Measurements from ENCODE around the gene WEE1.

WEE1 gene

DNA sequence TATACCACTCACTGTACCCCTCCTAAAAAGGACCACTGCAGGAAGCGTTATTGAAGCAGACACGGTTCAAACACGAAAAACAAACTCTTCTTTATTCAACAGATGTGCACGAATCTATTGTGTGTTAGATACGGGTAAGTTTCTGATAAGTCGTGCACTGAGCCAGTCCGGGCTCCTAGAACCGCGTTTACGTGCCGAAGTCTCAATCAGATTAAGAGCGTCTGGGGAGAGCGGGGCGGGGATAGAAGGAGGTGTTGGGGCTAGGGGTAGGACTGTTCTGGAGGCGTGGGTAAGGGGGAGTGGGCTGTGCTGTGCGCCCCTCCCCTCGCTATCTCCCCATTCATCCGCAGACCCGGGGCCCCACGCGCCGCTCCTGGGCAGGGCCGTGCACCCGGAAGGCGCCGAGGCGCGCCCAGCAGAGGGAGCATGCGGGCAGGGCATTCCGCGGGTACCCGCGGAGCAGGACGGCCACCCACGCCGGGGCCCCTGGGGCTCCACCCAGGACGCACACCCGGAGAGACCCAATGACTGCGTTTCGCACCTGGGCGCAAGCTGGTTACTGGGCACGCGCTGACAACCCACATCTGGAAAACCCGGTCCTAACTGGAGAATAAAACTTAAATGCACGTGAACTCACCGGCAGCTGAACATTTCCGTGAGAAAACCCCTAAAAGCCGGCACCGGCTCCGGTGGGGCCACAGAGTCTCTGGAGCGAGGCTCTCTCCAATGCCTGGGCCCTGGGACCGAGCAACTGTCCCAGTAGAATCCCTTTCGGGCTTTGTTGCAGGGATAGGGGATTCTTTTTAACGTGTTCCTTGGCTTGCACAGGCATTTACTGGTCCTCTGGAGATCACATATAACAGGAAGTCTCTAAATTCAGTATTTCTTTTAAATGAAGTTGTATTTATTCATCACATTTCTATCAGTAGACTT is 40.6 kb downstream of the WEE1 start (continued):
- no peak for TF ChIP-seq ZNF146 (tag by site-specific recombination; IDR thresholded peaks at IDR 0.05)
- no peak for TF ChIP-seq ZNF24 (tag by site-specific recombination; IDR thresholded peaks at IDR 0.05)
- peak; percentile 76 for TF ChIP-seq SP2 (tag by site-specific recombination; IDR thresholded peaks at IDR 0.05)
- no peak for TF ChIP-seq GLI2 (tag by site-specific recombination; IDR thresholded peaks at IDR 0.05; ENCODE audit: borderline replicate concordance, low read depth)
- TF ChIP-seq ZNF76 (tag by site-specific recombination; IDR thresholded peaks at IDR 0.05; ENCODE audit: borderline replicate concordance, low read depth) = peak; percentile 45; the same call in 1 of the 2 replicates
- TF ChIP-seq ZNF654 (tag by site-specific recombination; IDR thresholded peaks at IDR 0.05; ENCODE audit: low read depth) = peak; percentile 29
- no peak for TF ChIP-seq ZNF350 (tag by site-specific recombination; IDR thresholded peaks at IDR 0.05)
- TF ChIP-seq, protein P1, sequence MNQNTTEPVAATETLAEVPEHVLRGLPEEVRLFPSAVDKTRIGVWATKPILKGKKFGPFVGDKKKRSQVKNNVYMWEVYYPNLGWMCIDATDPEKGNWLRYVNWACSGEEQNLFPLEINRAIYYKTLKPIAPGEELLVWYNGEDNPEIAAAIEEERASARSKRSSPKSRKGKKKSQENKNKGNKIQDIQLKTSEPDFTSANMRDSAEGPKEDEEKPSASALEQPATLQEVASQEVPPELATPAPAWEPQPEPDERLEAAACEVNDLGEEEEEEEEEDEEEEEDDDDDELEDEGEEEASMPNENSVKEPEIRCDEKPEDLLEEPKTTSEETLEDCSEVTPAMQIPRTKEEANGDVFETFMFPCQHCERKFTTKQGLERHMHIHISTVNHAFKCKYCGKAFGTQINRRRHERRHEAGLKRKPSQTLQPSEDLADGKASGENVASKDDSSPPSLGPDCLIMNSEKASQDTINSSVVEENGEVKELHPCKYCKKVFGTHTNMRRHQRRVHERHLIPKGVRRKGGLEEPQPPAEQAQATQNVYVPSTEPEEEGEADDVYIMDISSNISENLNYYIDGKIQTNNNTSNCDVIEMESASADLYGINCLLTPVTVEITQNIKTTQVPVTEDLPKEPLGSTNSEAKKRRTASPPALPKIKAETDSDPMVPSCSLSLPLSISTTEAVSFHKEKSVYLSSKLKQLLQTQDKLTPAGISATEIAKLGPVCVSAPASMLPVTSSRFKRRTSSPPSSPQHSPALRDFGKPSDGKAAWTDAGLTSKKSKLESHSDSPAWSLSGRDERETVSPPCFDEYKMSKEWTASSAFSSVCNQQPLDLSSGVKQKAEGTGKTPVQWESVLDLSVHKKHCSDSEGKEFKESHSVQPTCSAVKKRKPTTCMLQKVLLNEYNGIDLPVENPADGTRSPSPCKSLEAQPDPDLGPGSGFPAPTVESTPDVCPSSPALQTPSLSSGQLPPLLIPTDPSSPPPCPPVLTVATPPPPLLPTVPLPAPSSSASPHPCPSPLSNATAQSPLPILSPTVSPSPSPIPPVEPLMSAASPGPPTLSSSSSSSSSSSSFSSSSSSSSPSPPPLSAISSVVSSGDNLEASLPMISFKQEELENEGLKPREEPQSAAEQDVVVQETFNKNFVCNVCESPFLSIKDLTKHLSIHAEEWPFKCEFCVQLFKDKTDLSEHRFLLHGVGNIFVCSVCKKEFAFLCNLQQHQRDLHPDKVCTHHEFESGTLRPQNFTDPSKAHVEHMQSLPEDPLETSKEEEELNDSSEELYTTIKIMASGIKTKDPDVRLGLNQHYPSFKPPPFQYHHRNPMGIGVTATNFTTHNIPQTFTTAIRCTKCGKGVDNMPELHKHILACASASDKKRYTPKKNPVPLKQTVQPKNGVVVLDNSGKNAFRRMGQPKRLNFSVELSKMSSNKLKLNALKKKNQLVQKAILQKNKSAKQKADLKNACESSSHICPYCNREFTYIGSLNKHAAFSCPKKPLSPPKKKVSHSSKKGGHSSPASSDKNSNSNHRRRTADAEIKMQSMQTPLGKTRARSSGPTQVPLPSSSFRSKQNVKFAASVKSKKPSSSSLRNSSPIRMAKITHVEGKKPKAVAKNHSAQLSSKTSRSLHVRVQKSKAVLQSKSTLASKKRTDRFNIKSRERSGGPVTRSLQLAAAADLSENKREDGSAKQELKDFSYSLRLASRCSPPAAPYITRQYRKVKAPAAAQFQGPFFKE (tag by site-specific recombination; IDR thresholded peaks at IDR 0.05; ENCODE audit: borderline replicate concordance) = no peak
- TF ChIP-seq, protein P2, sequence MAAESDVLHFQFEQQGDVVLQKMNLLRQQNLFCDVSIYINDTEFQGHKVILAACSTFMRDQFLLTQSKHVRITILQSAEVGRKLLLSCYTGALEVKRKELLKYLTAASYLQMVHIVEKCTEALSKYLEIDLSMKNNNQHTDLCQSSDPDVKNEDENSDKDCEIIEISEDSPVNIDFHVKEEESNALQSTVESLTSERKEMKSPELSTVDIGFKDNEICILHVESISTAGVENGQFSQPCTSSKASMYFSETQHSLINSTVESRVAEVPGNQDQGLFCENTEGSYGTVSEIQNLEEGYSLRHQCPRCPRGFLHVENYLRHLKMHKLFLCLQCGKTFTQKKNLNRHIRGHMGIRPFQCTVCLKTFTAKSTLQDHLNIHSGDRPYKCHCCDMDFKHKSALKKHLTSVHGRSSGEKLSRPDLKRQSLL (tag by site-specific recombination; IDR thresholded peaks at IDR 0.05) = no peak
- TF ChIP-seq, protein P3, sequence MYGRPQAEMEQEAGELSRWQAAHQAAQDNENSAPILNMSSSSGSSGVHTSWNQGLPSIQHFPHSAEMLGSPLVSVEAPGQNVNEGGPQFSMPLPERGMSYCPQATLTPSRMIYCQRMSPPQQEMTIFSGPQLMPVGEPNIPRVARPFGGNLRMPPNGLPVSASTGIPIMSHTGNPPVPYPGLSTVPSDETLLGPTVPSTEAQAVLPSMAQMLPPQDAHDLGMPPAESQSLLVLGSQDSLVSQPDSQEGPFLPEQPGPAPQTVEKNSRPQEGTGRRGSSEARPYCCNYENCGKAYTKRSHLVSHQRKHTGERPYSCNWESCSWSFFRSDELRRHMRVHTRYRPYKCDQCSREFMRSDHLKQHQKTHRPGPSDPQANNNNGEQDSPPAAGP (tag by site-specific recombination; IDR thresholded peaks at IDR 0.05) = peak; percentile 19; the same call in 1 of the 2 replicates
- peak; percentile 91 for TF ChIP-seq GLIS1 (tag by site-specific recombination; IDR thresholded peaks at IDR 0.05)
- TF ChIP-seq, protein P4, sequence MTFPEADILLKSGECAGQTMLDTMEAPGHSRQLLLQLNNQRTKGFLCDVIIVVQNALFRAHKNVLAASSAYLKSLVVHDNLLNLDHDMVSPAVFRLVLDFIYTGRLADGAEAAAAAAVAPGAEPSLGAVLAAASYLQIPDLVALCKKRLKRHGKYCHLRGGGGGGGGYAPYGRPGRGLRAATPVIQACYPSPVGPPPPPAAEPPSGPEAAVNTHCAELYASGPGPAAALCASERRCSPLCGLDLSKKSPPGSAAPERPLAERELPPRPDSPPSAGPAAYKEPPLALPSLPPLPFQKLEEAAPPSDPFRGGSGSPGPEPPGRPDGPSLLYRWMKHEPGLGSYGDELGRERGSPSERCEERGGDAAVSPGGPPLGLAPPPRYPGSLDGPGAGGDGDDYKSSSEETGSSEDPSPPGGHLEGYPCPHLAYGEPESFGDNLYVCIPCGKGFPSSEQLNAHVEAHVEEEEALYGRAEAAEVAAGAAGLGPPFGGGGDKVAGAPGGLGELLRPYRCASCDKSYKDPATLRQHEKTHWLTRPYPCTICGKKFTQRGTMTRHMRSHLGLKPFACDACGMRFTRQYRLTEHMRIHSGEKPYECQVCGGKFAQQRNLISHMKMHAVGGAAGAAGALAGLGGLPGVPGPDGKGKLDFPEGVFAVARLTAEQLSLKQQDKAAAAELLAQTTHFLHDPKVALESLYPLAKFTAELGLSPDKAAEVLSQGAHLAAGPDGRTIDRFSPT (tag by site-specific recombination; IDR thresholded peaks at IDR 0.05) = peak; percentile 98
- TF ChIP-seq ZBTB8A (tag by site-specific recombination; IDR thresholded peaks at IDR 0.05) = peak; percentile 96
- peak; percentile 55; the same call in 1 of the 2 replicates for TF ChIP-seq SCRT2 (tag by site-specific recombination; IDR thresholded peaks at IDR 0.05)
- peak; percentile 45; the same call in 1 of the 2 replicates for TF ChIP-seq ZNF341 (tag by site-specific recombination; IDR thresholded peaks at IDR 0.05; ENCODE audit: low read depth)
- TF ChIP-seq, protein P5, sequence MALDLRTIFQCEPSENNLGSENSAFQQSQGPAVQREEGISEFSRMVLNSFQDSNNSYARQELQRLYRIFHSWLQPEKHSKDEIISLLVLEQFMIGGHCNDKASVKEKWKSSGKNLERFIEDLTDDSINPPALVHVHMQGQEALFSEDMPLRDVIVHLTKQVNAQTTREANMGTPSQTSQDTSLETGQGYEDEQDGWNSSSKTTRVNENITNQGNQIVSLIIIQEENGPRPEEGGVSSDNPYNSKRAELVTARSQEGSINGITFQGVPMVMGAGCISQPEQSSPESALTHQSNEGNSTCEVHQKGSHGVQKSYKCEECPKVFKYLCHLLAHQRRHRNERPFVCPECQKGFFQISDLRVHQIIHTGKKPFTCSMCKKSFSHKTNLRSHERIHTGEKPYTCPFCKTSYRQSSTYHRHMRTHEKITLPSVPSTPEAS (tag by site-specific recombination; IDR thresholded peaks at IDR 0.05) = no peak
- no peak for TF ChIP-seq PRDM1 (tag by site-specific recombination; IDR thresholded peaks at IDR 0.05)
- TF ChIP-seq ZNF354C (tag by site-specific recombination; IDR thresholded peaks at IDR 0.05; ENCODE audit: borderline replicate concordance, low read depth) = no peak
- no peak for TF ChIP-seq ZNF138 (tag by site-specific recombination; IDR thresholded peaks at IDR 0.05; ENCODE audit: borderline replicate concordance)
- no peak for TF ChIP-seq FEZF1 (tag by site-specific recombination; IDR thresholded peaks at IDR 0.05)
- TF ChIP-seq, protein P6, sequence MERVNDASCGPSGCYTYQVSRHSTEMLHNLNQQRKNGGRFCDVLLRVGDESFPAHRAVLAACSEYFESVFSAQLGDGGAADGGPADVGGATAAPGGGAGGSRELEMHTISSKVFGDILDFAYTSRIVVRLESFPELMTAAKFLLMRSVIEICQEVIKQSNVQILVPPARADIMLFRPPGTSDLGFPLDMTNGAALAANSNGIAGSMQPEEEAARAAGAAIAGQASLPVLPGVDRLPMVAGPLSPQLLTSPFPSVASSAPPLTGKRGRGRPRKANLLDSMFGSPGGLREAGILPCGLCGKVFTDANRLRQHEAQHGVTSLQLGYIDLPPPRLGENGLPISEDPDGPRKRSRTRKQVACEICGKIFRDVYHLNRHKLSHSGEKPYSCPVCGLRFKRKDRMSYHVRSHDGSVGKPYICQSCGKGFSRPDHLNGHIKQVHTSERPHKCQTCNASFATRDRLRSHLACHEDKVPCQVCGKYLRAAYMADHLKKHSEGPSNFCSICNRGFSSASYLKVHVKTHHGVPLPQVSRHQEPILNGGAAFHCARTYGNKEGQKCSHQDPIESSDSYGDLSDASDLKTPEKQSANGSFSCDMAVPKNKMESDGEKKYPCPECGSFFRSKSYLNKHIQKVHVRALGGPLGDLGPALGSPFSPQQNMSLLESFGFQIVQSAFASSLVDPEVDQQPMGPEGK (tag by site-specific recombination; IDR thresholded peaks at IDR 0.05) = peak; percentile 90
- TF ChIP-seq, protein P7, sequence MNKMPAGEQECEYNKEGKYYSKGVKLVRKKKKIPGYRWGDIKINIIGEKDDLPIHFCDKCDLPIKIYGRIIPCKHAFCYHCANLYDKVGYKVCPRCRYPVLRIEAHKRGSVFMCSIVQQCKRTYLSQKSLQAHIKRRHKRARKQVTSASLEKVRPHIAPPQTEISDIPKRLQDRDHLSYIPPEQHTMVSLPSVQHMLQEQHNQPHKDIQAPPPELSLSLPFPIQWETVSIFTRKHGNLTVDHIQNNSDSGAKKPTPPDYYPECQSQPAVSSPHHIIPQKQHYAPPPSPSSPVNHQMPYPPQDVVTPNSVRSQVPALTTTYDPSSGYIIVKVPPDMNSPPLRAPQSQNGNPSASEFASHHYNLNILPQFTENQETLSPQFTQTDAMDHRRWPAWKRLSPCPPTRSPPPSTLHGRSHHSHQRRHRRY (tag by site-specific recombination; IDR thresholded peaks at IDR 0.05) = no peak
- TF ChIP-seq ZNF423 (tag by site-specific recombination; IDR thresholded peaks at IDR 0.05) = peak; percentile 99

Measured in HEK293 (cell line).